ENCODE measurements around the gene TMEM106B.

DNA sequence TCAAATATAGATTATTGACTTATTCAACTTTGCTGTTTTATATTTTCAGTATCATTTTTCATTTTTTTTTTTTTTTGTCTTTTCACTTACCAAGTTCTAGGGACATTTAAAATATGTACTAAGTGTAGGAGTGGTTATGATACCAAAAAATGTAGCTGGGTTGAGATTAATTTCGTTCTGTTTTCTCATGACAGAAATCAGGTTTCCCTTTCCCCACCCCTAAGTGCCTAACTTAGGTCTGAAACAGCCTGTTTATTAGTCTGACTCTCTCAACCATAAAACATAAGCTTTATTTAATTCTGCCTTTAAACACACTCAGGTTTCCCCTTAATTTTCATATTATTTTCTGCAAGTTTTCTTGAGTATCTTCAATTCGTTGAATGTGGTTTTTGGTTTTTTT, 22.1 kb downstream of the TMEM106B start:
- TF ChIP-seq, protein P1, sequence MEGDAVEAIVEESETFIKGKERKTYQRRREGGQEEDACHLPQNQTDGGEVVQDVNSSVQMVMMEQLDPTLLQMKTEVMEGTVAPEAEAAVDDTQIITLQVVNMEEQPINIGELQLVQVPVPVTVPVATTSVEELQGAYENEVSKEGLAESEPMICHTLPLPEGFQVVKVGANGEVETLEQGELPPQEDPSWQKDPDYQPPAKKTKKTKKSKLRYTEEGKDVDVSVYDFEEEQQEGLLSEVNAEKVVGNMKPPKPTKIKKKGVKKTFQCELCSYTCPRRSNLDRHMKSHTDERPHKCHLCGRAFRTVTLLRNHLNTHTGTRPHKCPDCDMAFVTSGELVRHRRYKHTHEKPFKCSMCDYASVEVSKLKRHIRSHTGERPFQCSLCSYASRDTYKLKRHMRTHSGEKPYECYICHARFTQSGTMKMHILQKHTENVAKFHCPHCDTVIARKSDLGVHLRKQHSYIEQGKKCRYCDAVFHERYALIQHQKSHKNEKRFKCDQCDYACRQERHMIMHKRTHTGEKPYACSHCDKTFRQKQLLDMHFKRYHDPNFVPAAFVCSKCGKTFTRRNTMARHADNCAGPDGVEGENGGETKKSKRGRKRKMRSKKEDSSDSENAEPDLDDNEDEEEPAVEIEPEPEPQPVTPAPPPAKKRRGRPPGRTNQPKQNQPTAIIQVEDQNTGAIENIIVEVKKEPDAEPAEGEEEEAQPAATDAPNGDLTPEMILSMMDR (IDR thresholded peaks at IDR 0.05) = no peak
- TF ChIP-seq POLR2A (IDR thresholded peaks at IDR 0.05) = no peak

Measured in breast epithelium (tissue), 3 donors.